HG03521 (cell line): ENCODE results near the gene PDE11A.
A peak's percentile ranks its signal among the peaks of the same experiment; 100 is the strongest.

ENCODE experiments used
- ATAC-seq: cut with Tn5 transposase; IDR thresholded peaks from one replicate; pipeline ENCODE4 v1.9.1; 2021; ENCODE audit warnings: mild to moderate bottlenecking, moderate library complexity; ENCODE audit not compliant: unreplicated experiment

PDE11A gene

GRCh38 chr2:177778472-177778871 is 294.1 kb downstream of the PDE11A start:
- no peak for ATAC-seq

- ATAC-seq: no peak
These were observed 300.0 kb downstream of the PDE11A start for GRCh38 chr2:177772529-177772928.

DNA sequence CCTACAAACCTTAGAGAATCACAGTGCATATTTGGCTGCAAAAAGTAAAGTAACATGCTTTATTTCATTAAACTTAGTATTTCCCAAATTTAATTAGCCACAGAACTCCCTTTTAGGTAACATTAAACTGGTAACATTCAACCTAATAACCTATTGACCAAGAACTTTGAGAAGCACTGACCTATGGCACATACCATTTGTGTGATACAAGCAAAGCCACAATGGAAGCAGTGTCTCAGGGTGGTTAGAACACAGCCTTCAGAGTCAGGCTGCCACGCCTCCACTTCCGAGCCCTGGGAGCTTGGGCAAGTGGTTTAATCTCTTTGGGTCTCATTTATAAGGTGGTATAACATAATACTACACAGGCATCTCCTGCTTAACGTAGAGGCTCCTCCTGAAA is 301.4 kb downstream of the PDE11A start:
- ATAC-seq: no peak

GRCh38 chr2:177767768-177768167 is 304.8 kb downstream of the PDE11A start:
- no peak for ATAC-seq

GRCh38 chr2:177765698-177766097 is 306.9 kb downstream of the PDE11A start:
- ATAC-seq: no peak

GRCh38 chr2:177763531-177764265 is 308.9 kb downstream of the PDE11A start:
- ATAC-seq: peak; percentile 99

DNA sequence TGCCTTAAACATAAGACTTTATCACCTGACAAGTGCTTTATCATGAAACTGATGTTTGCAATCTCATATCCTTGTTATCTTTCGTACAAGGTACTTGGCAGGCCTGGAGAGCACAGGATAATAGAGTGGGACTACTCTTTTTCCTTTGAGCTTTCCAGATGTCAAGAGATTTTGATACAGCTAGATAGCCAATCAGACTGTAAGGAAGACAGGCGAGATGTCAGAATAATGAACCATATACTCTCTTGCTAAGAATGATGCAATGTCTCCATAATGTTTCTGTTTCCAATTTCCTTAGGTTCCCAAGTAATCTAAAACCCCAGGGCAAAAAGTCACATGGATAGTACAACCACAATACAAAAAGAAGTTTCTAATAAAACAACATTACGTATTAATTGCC is 313.1 kb downstream of the PDE11A start:
- ATAC-seq: no peak

DNA sequence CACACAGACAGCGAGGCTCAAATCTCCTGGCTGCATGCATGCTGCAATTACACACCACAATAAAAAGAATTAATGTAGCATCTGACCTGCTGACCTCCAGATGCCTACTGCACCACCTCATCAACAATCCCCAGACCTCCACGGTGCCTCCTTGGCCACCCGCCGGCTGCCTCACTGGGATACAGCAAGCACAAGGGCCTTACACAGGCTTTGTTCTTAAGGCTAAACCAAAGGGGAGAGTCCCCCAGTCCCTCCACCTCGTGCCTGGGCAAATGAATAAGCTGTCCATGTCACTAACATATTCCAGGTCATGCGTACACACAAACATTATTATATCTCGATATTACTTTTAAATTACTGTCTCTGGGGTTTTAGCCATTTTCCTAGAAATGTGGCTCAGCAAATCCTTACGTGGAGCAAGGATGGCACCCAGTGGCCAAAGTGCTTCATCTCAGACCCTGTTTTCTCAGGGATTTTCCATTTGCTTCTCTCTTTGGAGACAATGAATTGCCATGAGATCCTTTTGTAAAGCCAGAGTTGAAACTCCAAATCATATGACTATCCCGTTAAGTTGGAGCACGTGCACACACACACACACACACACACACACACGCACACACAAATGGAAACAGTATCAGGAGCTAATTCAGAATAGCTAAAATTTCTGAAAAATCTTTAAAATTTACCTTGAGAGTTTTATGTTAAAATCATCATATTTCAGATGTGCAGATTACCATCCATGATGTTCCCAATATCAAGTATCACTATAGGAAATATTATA is 313.8 kb downstream of the PDE11A start:
- ATAC-seq: no peak

DNA sequence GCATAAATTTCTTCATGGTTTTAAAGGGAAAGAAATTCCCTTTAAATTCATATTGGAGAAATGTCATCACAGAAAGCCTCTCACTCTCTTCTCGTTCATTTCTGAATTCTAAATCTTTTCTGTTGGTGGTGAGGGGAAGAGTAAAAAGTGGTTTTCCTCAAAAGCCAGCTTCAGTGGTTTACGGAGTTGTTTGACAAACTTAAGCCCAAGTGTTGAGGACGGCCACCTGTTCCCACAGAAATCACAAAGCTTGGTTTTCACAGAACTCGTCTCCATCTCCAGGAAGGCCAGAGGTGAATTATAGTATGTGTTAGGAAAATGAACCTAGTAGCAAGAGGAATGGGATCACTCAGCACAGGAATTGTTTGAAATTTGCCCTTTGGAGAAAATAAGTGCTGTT is 316.2 kb downstream of the PDE11A start:
- ATAC-seq: no peak

DNA sequence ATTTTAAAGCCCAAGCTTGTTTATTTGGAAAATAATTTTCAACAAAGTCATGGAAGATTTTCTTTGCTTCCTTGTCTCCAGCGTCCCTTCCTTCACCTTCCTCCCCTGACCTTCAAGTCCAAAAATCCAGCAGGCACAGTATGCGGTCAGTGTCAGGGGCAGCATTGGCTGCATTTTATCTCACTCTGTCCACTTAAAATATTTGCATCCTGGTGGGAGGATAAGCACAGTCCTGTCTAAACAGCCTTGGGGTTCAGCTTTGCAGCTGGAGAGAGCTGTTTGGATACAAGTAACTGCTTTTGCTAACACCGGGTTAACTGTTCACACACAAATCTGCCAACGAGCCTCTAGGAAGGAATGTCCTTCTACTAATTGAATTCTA is 318.1 kb downstream of the PDE11A start:
- no peak for ATAC-seq

- ATAC-seq: no peak
These were observed 318.7 kb downstream of the PDE11A start for GRCh38 chr2:177753682-177754491.

- ATAC-seq: no peak
These were observed 324.2 kb downstream of the PDE11A start for GRCh38 chr2:177748360-177748759.

GRCh38 chr2:177747384-177747783 is 325.2 kb downstream of the PDE11A start:
- ATAC-seq: no peak

- no peak for ATAC-seq
These were observed 326.2 kb downstream of the PDE11A start for GRCh38 chr2:177746358-177746757.

DNA sequence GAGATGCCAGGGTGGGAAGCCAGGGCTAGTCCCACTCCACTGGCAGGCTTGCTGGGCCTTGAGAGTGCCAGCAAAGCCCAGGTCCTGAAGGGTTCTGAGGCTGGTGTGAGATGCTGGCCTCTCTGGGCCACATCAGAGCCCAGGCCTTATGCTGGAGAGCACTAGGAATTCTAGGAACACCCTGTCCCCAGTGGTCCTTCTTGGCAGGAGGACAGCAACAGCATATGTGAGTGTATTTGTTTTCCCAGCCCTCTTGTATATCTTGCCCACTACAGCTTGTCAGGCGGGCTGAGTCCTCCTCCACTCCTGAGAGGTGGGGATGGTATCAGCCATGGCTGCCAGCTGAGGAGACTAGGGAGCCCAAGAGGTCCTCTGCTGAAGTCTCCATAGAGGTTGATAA is 327.0 kb downstream of the PDE11A start:
- ATAC-seq: no peak

DNA sequence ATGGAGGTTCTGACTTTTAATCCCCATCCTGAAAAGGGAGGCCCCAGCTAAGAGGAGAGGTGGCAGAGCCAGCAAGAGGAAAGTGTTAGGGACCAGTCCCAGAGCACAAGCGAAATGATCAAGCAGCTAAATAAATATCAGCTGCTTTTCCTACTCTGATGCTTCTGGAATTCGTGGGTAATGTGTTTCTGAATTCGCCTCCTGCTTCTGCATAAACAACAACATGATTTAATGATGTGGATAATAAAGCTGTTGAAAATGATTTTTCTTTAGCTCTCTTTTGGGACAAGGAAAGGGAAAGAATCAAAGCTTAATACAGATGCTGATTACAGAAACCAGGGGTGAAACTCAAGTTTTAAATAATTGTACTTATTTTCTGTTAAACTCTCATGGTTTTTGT is 329.7 kb downstream of the PDE11A start:
- ATAC-seq: no peak

- no peak for ATAC-seq
These were observed 330.7 kb downstream of the PDE11A start for GRCh38 chr2:177741866-177742265.

DNA sequence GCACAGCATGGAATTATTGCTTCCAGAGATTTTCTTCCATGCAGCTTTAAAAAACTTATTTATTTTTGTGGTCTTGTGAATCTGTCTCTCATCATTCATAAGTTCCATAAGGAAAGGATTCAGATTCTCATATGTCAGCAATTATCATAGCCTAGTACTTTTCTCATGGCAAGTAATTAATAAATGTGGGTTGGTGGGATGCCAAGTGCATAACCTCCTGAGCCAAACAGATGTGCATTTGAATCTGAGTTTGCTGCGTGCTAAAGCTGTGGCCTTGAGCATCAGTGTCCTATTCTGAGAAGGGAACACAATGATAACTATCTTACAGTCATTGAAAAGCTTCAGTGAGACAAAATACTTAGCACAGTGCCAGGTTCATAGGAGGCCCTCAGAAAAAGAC is 331.9 kb downstream of the PDE11A start:
- ATAC-seq: no peak

DNA sequence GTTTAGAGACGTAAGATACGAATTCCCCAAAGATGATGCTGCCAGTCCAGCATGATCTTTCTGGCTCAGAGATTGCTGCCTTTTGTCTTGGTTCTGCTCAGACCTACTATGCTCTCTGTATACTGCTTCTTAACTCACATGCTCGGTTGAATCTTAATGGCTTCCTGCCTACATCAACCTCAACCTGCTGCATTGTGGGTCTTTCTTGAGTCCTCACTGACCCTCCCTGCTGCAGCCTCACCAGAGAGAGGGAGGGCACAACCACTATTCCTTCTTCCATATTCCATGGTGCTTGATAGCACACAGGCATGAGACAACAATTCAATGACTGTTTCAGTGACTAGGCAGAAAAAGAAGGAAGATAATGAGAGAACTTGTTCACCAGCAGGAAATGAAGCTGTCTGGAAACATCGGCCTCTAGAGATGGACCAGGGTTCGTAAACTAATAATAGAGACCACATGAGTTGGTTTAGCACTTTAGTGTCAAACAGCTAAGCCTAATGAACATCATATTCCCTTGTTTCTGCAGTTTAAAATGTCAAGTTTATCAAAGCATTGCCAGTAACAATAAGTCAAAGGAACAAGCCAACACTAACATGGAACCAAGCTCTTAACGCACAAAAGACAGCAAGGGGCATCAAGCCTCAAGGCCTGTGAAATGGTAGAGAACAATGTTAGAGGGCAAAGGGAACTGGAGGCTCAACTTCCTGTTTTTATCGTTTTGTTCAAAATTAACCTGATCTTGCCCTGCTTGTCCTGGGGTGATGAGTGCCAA is 333.9 kb downstream of the PDE11A start:
- no peak for ATAC-seq

- ATAC-seq: no peak
These were observed 337.2 kb downstream of the PDE11A start for GRCh38 chr2:177735318-177735803.
